ENCODE results near the gene LSAMP. TPM values are rescaled to one million over a fixed set of nuclear protein-coding genes. Genes with fewer than 3 reads are reported as not detected.

LSAMP gene
- total RNA-seq, 1 experiment from 2014 or later: 0.15 TPM

- BruUV-seq (replicated peaks): no TSS peak
- Histone ChIP-seq H3K27ac (ENCODE audit: low read length) (peak overlapping the region; percentile 14), H3K4me3 (ENCODE audit: low read length) (no peak overlapping the region)
Measured at GRCh38 chr3:115808244-115808643, 637.0 kb downstream of the LSAMP start.

GRCh38 chr3:115806501-115806900 is 638.8 kb downstream of the LSAMP start:
- H3K9me3 ChIP-seq (ENCODE audit: low read length): no peaks in the 10 kb centered on the region
- H3K36me3 ChIP-seq (ENCODE audit: low read depth, low read length): 0 out of 2 replicates have a peak, but pooled peaks cover 6% of the 10 kb centered on the region
- ATAC-seq (no peak), DNase-seq (no peak)
- peak overlapping the region; percentile 98 for H3K27ac ChIP-seq (ENCODE audit: low read length)
- no peak overlapping the region for H2AFZ ChIP-seq (ENCODE audit: low read length)
- H3K4me1 ChIP-seq (ENCODE audit: insufficient read depth, low read length): peaks cover 49% of the 10 kb centered on the region
- H3F3A ChIP-seq (ENCODE audit: low read length, unreplicated experiment): peaks cover 7% of the 10 kb centered on the region
- no peak overlapping the region for H3K4me3 ChIP-seq (ENCODE audit: low read length)
- CTCF ChIA-PET: no interaction called here
- no TSS peak for BruUV-seq (replicated peaks)
- peaks cover 13% of the 10 kb centered on the region for H3K79me2 ChIP-seq (ENCODE audit: low read length)
- H3K4me2 ChIP-seq (ENCODE audit: low read length): no peak overlapping the region
- H3K9ac ChIP-seq (ENCODE audit: low read length): peak overlapping the region; percentile 86; the same call in 1 of the 2 replicates
- intact Hi-C loops (cut with micrococcal nuclease): loop anchor here (5.0 kb wide), 1 partner anchor 659 kb away; the partner anchor contains the start of gene ZBTB20
- no peaks in the 10 kb centered on the region for H3K9me2 ChIP-seq (replicated peaks; ENCODE audit: low read length)
- no peaks in the 10 kb centered on the region for H3K27me3 ChIP-seq (ENCODE audit: low read length)
- H4K20me1 ChIP-seq (ENCODE audit: low read length): no peaks in the 10 kb centered on the region
- TF ChIP-seq, protein P1, sequence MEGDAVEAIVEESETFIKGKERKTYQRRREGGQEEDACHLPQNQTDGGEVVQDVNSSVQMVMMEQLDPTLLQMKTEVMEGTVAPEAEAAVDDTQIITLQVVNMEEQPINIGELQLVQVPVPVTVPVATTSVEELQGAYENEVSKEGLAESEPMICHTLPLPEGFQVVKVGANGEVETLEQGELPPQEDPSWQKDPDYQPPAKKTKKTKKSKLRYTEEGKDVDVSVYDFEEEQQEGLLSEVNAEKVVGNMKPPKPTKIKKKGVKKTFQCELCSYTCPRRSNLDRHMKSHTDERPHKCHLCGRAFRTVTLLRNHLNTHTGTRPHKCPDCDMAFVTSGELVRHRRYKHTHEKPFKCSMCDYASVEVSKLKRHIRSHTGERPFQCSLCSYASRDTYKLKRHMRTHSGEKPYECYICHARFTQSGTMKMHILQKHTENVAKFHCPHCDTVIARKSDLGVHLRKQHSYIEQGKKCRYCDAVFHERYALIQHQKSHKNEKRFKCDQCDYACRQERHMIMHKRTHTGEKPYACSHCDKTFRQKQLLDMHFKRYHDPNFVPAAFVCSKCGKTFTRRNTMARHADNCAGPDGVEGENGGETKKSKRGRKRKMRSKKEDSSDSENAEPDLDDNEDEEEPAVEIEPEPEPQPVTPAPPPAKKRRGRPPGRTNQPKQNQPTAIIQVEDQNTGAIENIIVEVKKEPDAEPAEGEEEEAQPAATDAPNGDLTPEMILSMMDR (conservative IDR thresholded peaks at IDR 0.05; ENCODE audit: low read depth, low read length): no peak
- TF ChIP-seq EZH2 (IDR thresholded peaks at IDR 0.05; ENCODE audit: low read length, unreplicated experiment): no peak
- TF ChIP-seq EZH2phosphoT487 (IDR thresholded peaks at IDR 0.05; ENCODE audit: borderline replicate concordance, low read length): no peak
- POLR2A ChIA-PET (ENCODE audit: unreplicated experiment): no interaction called here

More at GRCh38 chr3:115808244-115808643, 637.0 kb downstream of the LSAMP start:
- CTCF ChIA-PET: interaction anchor here (1.2 kb wide), 1 partner anchor 24 kb away, joined by 6 read pairs; no protein-coding TSS in a partner anchor
- TF ChIP-seq EZH2phosphoT487 (IDR thresholded peaks at IDR 0.05; ENCODE audit: borderline replicate concordance, low read length): no peak
- no peak for TF ChIP-seq EZH2 (IDR thresholded peaks at IDR 0.05; ENCODE audit: low read length, unreplicated experiment)
- TF ChIP-seq, protein P1 (conservative IDR thresholded peaks at IDR 0.05; ENCODE audit: low read depth, low read length): no peak
- intact Hi-C loops (cut with micrococcal nuclease): loop anchor here (5.0 kb wide), 1 partner anchor 661 kb away; the partner anchor contains the start of gene ZBTB20
- Histone ChIP-seq H3K9me2 (replicated peaks; ENCODE audit: low read length) (no peaks in the 10 kb centered on the region), H3K27me3 (ENCODE audit: low read length) (no peaks in the 10 kb centered on the region), H3K4me2 (ENCODE audit: low read length) (no peak overlapping the region), H3K9ac (ENCODE audit: low read length) (no peak overlapping the region), H3K4me1 (ENCODE audit: insufficient read depth, low read length) (peaks cover 40% of the 10 kb centered on the region), H3K9me3 (ENCODE audit: low read length) (no peaks in the 10 kb centered on the region), H4K20me1 (ENCODE audit: low read length) (no peaks in the 10 kb centered on the region), H3K79me2 (ENCODE audit: low read length) (no peaks in the 10 kb centered on the region), H2AFZ (ENCODE audit: low read length) (no peak overlapping the region), H3K36me3 (ENCODE audit: low read depth, low read length) (0 out of 2 replicates have a peak, but pooled peaks cover 6% of the 10 kb centered on the region), H3F3A (ENCODE audit: low read length, unreplicated experiment) (peaks cover 7% of the 10 kb centered on the region)
- no peak for ATAC-seq
- POLR2A ChIA-PET (ENCODE audit: unreplicated experiment): interaction anchor here (0.6 kb wide), 1 partner anchor 19 kb away, joined by 3 read pairs; no protein-coding TSS in a partner anchor
- no peak for DNase-seq

DNA sequence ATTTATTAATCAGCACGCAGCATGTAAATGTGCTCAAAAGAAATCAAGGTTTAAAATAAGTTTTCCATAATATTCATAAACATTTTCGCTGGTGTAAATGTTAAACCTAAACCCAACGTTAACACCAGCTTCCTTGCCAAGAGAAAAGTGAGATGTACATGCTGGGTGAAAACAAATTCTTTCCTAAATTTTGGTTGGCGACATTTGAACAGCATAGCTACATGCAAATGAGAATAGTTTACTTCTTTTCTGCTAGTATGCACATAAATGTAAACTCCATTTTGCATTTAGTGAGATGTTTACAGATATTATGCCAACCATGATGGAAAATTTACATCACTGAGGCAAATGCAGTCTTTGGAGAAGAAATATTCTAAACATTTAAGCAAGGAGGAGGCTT is 639.8 kb downstream of the LSAMP start:
- BruUV-seq (replicated peaks): no TSS peak
- no peaks in the 10 kb centered on the region for H4K20me1 ChIP-seq (ENCODE audit: low read length)
- no peaks in the 10 kb centered on the region for H3K9me3 ChIP-seq (ENCODE audit: low read length)
- peak overlapping the region; percentile 31; the same call in 1 of the 2 replicates for H3K4me3 ChIP-seq (ENCODE audit: low read length)
- H3K27me3 ChIP-seq (ENCODE audit: low read length): no peaks in the 10 kb centered on the region
- no peaks in the 10 kb centered on the region for H3K9me2 ChIP-seq (replicated peaks; ENCODE audit: low read length)
- H3K27ac ChIP-seq (ENCODE audit: low read length): peak overlapping the region; percentile 98
- ATAC-seq (no peak), DNase-seq (no peak)
- TF ChIP-seq, protein P1 (conservative IDR thresholded peaks at IDR 0.05; ENCODE audit: low read depth, low read length): no peak
- no peak for TF ChIP-seq EZH2 (IDR thresholded peaks at IDR 0.05; ENCODE audit: low read length, unreplicated experiment)
- TF ChIP-seq EZH2phosphoT487 (IDR thresholded peaks at IDR 0.05; ENCODE audit: borderline replicate concordance, low read length): no peak
- H3F3A ChIP-seq (ENCODE audit: low read length, unreplicated experiment): peaks cover 7% of the 10 kb centered on the region
- intact Hi-C loops (cut with micrococcal nuclease): loop anchor here (5.0 kb wide), 1 partner anchor 658 kb away; the partner anchor contains the start of gene ZBTB20
- H2AFZ ChIP-seq (ENCODE audit: low read length): no peak overlapping the region
- POLR2A ChIA-PET (ENCODE audit: unreplicated experiment): interaction anchor here (0.9 to 1.6 kb wide), 3 partner anchors 15 to 21 kb away, joined by 3 to 20 read pairs (median 13); no protein-coding TSS in a partner anchor
- peaks cover 57% of the 10 kb centered on the region for H3K4me1 ChIP-seq (ENCODE audit: insufficient read depth, low read length)
- 0 out of 2 replicates have a peak, but pooled peaks cover 6% of the 10 kb centered on the region for H3K36me3 ChIP-seq (ENCODE audit: low read depth, low read length)
- peak overlapping the region; percentile 86 for H3K9ac ChIP-seq (ENCODE audit: low read length)
- CTCF ChIA-PET: interaction anchor here (1.3 kb wide), 2 partner anchors 9 to 21 kb away, joined by 7 to 17 read pairs; no protein-coding TSS in a partner anchor
- peak overlapping the region; percentile 74 for H3K4me2 ChIP-seq (ENCODE audit: low read length)
- peaks cover 19% of the 10 kb centered on the region for H3K79me2 ChIP-seq (ENCODE audit: low read length)

All from PC-3 (cell line).